Mucosa of descending colon (tissue), 3 donors: ENCODE data around the gene OPA3. TPM values are rescaled to one million over a fixed set of nuclear protein-coding genes. Genes with fewer than 3 reads are reported as not detected.
A peak's percentile ranks its signal among the peaks of the same experiment; 100 is the strongest.

Source experiments
- ATAC-seq: fragments of 200-7000 bp; cut with Tn5 transposase; one replicate; pipeline ENCODE4 v1.9.1; 2020; ENCODE audit warnings: mild to moderate bottlenecking, moderate library complexity
- DNase-seq, 3 donors: peaks; one replicate each; pipeline ENCODE4 v3.0.0-alpha.2; 2020
- H3K36me3 ChIP-seq: fragments of 200-600 bp; one replicate; pipeline ENCODE4 v1.8.0; 2021; ENCODE audit warnings: low read depth, mild to moderate bottlenecking
- H3K4me1 ChIP-seq: fragments of 200-600 bp; one replicate; pipeline ENCODE4 v1.8.0; 2021; ENCODE audit warnings: low read depth, mild to moderate bottlenecking
- H3K4me3 ChIP-seq: fragments of 200-600 bp; one replicate; pipeline ENCODE4 v1.8.0; 2021; ENCODE audit warnings: mild to moderate bottlenecking
- H3K9me3 ChIP-seq: fragments of 200-600 bp; one replicate; pipeline ENCODE4 v1.8.0; 2021; ENCODE audit warnings: mild to moderate bottlenecking
- CTCF ChIP-seq: fragments of 200-600 bp; IDR thresholded peaks from one replicate; pipeline ENCODE4 v1.8.0; 2022; ENCODE audit warnings: antibody characterized with exemption, mild to moderate bottlenecking
- intact Hi-C, 2 donors: fragments of 100-400 bp; cut with DNase I in 1 of 2; cut with micrococcal nuclease in 1 of 2; formaldehyde crosslinking; loops; one replicate each; pipeline versions ENCODE4 v1.11.0 to v1.11.1; 2022; cut with DNase I, micrococcal nuclease
- total RNA-seq, 3 donors: library from RNA; stranded (reverse); fragmentation: NEBNext Ultra II Directional in 2 of 3; extraction: Animal tissue kit (Norgen Biotek cat#: 25700) in 2 of 3; gene quantifications; one replicate each; pipeline versions ENCODE4 v1.2.1 to v1.2.4, GENCODE V29; 2021 to 2023
- donor health status: DM: no; HTN: no; CAD: no; lungs with moderate emphysema.
- donor health status: DM: no; HTN: no; CAD: no.
- donor health status: DM: no; HTN: yes; CAD: no.

The OPA3 gene
- total RNA-seq, 3 donors from 2014 or later = 12.1 to 16.4 (median 13.4) TPM

DNA sequence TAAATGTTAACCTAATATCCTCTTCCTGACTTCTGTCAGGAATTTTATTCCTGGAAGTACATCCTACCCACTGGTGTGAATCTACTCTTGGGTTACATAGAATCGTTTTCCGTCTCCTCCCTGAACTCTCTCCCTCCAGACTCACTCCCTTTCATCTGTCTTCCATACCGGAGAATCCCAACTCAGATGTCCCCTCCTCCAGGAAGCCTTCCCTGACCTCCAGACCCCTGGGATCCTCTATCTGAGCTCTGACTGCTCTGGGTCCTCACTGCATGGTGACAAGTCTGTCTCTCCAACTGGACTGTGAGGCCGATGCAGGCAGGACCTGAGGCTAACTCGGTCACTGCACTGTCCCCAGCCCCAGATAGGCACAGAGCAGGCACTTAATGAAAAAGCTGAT is 24.6 kb downstream of the OPA3 start:
- intact Hi-C loops = no loop called here
- no peak for TF ChIP-seq CTCF
- no peaks in the 10 kb centered on the region for H3K9me3 ChIP-seq
- H3K4me1 ChIP-seq = peaks cover 21% of the 10 kb centered on the region
- DNase-seq (peak in 1 of 3 donors; percentile 15), ATAC-seq (no peak)
- no peaks in the 10 kb centered on the region for H3K36me3 ChIP-seq
- H3K4me3 ChIP-seq = no peak overlapping the region

DNA sequence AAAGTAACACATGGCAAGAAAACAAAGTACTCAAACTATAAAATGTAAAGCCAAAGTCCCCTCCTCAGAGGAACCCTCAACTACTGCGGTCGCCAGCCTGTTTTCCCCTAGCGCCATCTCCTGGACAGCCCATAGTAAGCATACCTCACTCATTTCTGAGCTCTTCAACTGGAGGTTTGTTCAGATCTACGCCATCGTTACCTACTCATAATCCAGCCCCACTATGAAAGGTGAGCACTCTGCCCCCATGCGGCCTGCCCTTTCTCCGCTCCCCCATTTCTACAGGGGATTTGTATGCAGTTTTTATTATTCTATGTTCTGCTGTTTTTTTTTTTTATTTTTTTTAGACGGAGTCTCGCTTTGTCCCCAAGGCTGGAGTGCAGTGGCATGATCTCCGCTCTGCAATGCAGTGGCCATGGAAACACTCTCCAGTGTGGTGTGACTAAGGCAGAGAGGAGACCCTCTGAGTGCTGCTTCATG is 26.2 kb downstream of the OPA3 start:
- intact Hi-C loops = no loop called here
- Histone ChIP-seq H3K9me3 (no peaks in the 10 kb centered on the region), H3K4me1 (peaks cover 21% of the 10 kb centered on the region), H3K36me3 (no peaks in the 10 kb centered on the region), H3K4me3 (no peak overlapping the region)
- TF ChIP-seq CTCF = peak; percentile 43
- peak; percentile 76 for ATAC-seq
- peak; percentile 63 to 74 (median 67) for DNase-seq

DNA sequence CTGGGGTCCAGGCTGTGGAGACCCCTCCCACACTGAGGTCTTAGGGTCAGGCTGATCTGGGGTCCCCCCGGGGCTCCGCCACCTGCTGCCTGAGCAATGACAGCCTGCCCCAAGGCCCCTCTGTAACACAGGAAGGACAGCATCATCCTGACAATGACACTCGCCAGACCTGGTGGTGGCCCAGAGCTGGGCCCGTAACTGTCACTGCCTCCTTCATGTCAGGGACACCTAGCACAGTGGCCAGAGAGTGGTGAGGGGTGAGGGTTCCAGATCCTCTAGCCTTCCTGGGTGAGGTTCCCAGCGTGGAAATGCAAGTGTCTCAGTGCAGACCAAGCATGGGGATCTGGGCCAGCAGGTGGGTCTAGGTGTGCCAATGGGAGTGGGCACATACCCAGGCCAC is 27.8 kb downstream of the OPA3 start:
- ATAC-seq (no peak), DNase-seq (no peak)
- no peak for TF ChIP-seq CTCF
- no peak overlapping the region for H3K4me3 ChIP-seq
- no peaks in the 10 kb centered on the region for H3K36me3 ChIP-seq
- H3K4me1 ChIP-seq = peaks cover 15% of the 10 kb centered on the region
- intact Hi-C loops = no loop called here
- H3K9me3 ChIP-seq = no peaks in the 10 kb centered on the region

- no peak overlapping the region for H3K4me3 ChIP-seq
- no peak for TF ChIP-seq CTCF
- intact Hi-C loops = no loop called here
- DNase-seq (no peak), ATAC-seq (no peak)
- no peaks in the 10 kb centered on the region for H3K36me3 ChIP-seq
- H3K9me3 ChIP-seq = no peaks in the 10 kb centered on the region
- H3K4me1 ChIP-seq = peaks cover 8% of the 10 kb centered on the region
Measured at GRCh38 chr19:45554481-45554880, 30.1 kb downstream of the OPA3 start.

DNA sequence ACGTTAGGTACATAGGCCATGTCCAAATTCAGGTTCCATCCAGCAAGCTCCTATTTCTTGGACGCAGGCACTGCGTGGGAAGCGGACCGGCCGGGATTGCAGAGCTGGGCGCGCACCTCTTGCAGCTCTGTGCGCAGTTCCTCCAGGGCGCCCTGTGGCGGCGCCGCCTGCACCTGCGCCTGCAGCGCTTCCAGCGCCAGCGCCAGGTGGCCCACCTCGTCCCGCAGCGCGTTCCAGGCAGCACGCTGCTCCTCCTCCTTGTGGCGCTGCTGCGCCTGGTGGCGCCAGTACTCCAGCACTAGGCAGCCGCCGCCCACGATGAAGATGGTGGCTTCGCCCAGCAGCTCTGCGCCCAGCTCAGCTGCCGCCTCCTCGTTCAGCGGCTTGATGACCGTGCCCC is 31.1 kb downstream of the OPA3 start:
- H3K9me3 ChIP-seq = no peaks in the 10 kb centered on the region

More for the DNA sequence above, 31.1 kb downstream of the OPA3 start:
- intact Hi-C loops = no loop called here
- ATAC-seq (peak; percentile 95), DNase-seq (peak; percentile 70 to 83 (median 80))
- peaks cover 3% of the 10 kb centered on the region for H3K4me1 ChIP-seq
- peak; percentile 29 for TF ChIP-seq CTCF
- no peak overlapping the region for H3K4me3 ChIP-seq
- H3K36me3 ChIP-seq = no peaks in the 10 kb centered on the region
